Measurements from ENCODE around the gene SH2D1B.

Gene SH2D1B

GRCh38 chr1:162376691-162377090, 35.2 kb downstream of the SH2D1B start, which contains the start of gene SPATA46:
Gene SPATA46, minus strand, starts transcription at chr1:162376854. Its CDS starts 64 bp downstream, at chr1:162376790.
- no peak for DNase-seq (ENCODE audit: low read depth in 1 of 2, low spot score in 1 of 2)
- no peak for TF ChIP-seq CTCF (IDR thresholded peaks at IDR 0.05; ENCODE audit: insufficient read depth, low read length)
- no peak for TF ChIP-seq POLR2AphosphoS5 (IDR thresholded peaks at IDR 0.05; ENCODE audit: low read depth)
- no peak for TF ChIP-seq SPI1 (IDR thresholded peaks at IDR 0.05; ENCODE audit: borderline replicate concordance, low read depth)
- Histone ChIP-seq H3K27ac (replicated peaks) (no peak within 1 kb of the TSS), H3K4me3 (replicated peaks; ENCODE audit: insufficient read depth, low read length) (no peak within 1 kb of the TSS), H3K27me3 (ENCODE audit: insufficient read depth, poor library complexity, severe bottlenecking) (no peaks in the 10 kb centered on the region)

- no peak for TF ChIP-seq CTCF (IDR thresholded peaks at IDR 0.05; ENCODE audit: insufficient read depth, low read length)
- no peak for TF ChIP-seq GABPA (IDR thresholded peaks at IDR 0.05; ENCODE audit: low read depth)
- no peak for TF ChIP-seq SPI1 (IDR thresholded peaks at IDR 0.05; ENCODE audit: borderline replicate concordance, low read depth)
- no peak for TF ChIP-seq REST (IDR thresholded peaks at IDR 0.05; ENCODE audit: insufficient replicate concordance, low read depth)
- no peak for TF ChIP-seq POLR2AphosphoS5 (IDR thresholded peaks at IDR 0.05; ENCODE audit: low read depth)
- no peak overlapping the region for H3K27ac ChIP-seq (replicated peaks)
- no peak for DNase-seq (ENCODE audit: low read depth in 1 of 2, low spot score in 1 of 2)
These were observed 36.5 kb downstream of the SH2D1B start for GRCh38 chr1:162375463-162375862.

GRCh38 chr1:162374406-162374805, 37.5 kb downstream of the SH2D1B start:
- no peak for TF ChIP-seq CTCF (IDR thresholded peaks at IDR 0.05; ENCODE audit: insufficient read depth, low read length)
- no peak for TF ChIP-seq POLR2AphosphoS5 (IDR thresholded peaks at IDR 0.05; ENCODE audit: low read depth)
- TF ChIP-seq REST (IDR thresholded peaks at IDR 0.05; ENCODE audit: insufficient replicate concordance, low read depth): no peak
- TF ChIP-seq SPI1 (IDR thresholded peaks at IDR 0.05; ENCODE audit: borderline replicate concordance, low read depth): no peak
- no peak for TF ChIP-seq GABPA (IDR thresholded peaks at IDR 0.05; ENCODE audit: low read depth)
- no peak for DNase-seq (ENCODE audit: low read depth in 1 of 2, low spot score in 1 of 2)
- Histone ChIP-seq H3K27ac (replicated peaks) (no peak overlapping the region), H3K4me3 (replicated peaks; ENCODE audit: insufficient read depth, low read length) (no peak overlapping the region), H3K27me3 (ENCODE audit: insufficient read depth, poor library complexity, severe bottlenecking) (no peaks in the 10 kb centered on the region)

More at GRCh38 chr1:162375463-162375862, 36.5 kb downstream of the SH2D1B start:
- Histone ChIP-seq H3K27me3 (ENCODE audit: insufficient read depth, poor library complexity, severe bottlenecking) (no peaks in the 10 kb centered on the region), H3K4me3 (replicated peaks; ENCODE audit: insufficient read depth, low read length) (no peak overlapping the region)
